ENCODE measurements around the gene PIGN. TPM values are rescaled to one million over a fixed set of nuclear protein-coding genes. Genes with fewer than 3 reads are reported as not detected.

Gene PIGN
- total and polyA plus RNA-seq, 2 donors (not counting 3 experiments of a cell fraction or from before 2014, with no cell fraction given) = 13.7 to 26.1 TPM

- Histone ChIP-seq H3K4me1 (ENCODE audit: control insufficient read depth, extremely low read depth, insufficient read depth, low read length) (no peaks in the 10 kb centered on the region), H3K9me1 (replicated peaks; ENCODE audit: control insufficient read depth, extremely low read depth, insufficient read depth, low read length) (peaks cover 3% of the 10 kb centered on the region), H3K9me3 (replicated peaks; ENCODE audit: control insufficient read depth, insufficient read depth, low read length) (no peaks in the 10 kb centered on the region), H3K27ac (ENCODE audit: insufficient read depth, low read depth, low read length) (no peak overlapping the region), H3K36me3 (ENCODE audit: control insufficient read depth in 2 of 2, extremely low read depth in 1 of 2, insufficient read depth in 2 of 2, low read length in 2 of 2) (no peaks in the 10 kb centered on the region), H3K9ac (replicated peaks; ENCODE audit: extremely low read depth, insufficient read depth, low read length) (no peak overlapping the region), H3K27me3 (ENCODE audit: control insufficient read depth in 2 of 2, insufficient read depth in 2 of 2, low read length in 2 of 2) (no peaks in the 10 kb centered on the region), H2AFZ (ENCODE audit: low read depth, low read length) (no peak overlapping the region), H3K79me2 (ENCODE audit: control insufficient read depth, insufficient read depth, low read length) (peaks cover 59% of the 10 kb centered on the region), H4K20me1 (replicated peaks; ENCODE audit: control insufficient read depth, extremely low read depth, insufficient read depth, low read length) (peaks cover 2% of the 10 kb centered on the region), H3K4me2 (ENCODE audit: insufficient read depth, low read length) (no peak overlapping the region), H3K4me3 (replicated peaks in 1 of 3; ENCODE audit: insufficient read depth in 1 of 3, low read depth in 1 of 3, low read length in 3 of 3) (no peak overlapping the region)
- DNase-seq (ENCODE audit: low read depth, low spot score) (no peak), FAIRE-seq (no peak)
- dilution Hi-C loops (cut with MboI; ENCODE audit: extremely low pct_ligation_motif_present, low sequenced_read_pairs) = no loop called here
- intact Hi-C loops (cut with micrococcal nuclease) = no loop called here
- CTCF ChIA-PET = interaction anchor here (1.6 kb wide), 1 partner anchor 42 kb away, joined by 3 read pairs; no protein-coding TSS in a partner anchor
- BruUV-seq (replicated peaks) = no TSS peak
- TF ChIP-seq MAX (IDR thresholded peaks at IDR 0.05; ENCODE audit: insufficient read depth, insufficient read length) = no peak
- TF ChIP-seq EZH2 (IDR thresholded peaks at IDR 0.05; ENCODE audit: borderline replicate concordance, low read depth, low read length, severe bottlenecking) = no peak
- no peak for TF ChIP-seq JUN (IDR thresholded peaks at IDR 0.05; ENCODE audit: borderline replicate concordance, insufficient read depth, insufficient read length, low read depth)
- no peak for TF ChIP-seq MYC (IDR thresholded peaks at IDR 0.05; ENCODE audit: low read depth, low read length)
- TF ChIP-seq, protein P1, sequence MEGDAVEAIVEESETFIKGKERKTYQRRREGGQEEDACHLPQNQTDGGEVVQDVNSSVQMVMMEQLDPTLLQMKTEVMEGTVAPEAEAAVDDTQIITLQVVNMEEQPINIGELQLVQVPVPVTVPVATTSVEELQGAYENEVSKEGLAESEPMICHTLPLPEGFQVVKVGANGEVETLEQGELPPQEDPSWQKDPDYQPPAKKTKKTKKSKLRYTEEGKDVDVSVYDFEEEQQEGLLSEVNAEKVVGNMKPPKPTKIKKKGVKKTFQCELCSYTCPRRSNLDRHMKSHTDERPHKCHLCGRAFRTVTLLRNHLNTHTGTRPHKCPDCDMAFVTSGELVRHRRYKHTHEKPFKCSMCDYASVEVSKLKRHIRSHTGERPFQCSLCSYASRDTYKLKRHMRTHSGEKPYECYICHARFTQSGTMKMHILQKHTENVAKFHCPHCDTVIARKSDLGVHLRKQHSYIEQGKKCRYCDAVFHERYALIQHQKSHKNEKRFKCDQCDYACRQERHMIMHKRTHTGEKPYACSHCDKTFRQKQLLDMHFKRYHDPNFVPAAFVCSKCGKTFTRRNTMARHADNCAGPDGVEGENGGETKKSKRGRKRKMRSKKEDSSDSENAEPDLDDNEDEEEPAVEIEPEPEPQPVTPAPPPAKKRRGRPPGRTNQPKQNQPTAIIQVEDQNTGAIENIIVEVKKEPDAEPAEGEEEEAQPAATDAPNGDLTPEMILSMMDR (IDR thresholded peaks at IDR 0.05; ENCODE audit: extremely low read depth in 1 of 2, insufficient read depth in 1 of 2, low read depth in 1 of 2, low read length in 2 of 2) = no peak
- TF ChIP-seq POLR2AphosphoS5 (IDR thresholded peaks at IDR 0.05; ENCODE audit: insufficient read depth, low read depth, low read length) = no peak
- no peak for TF ChIP-seq POLR2A (IDR thresholded peaks at IDR 0.05; ENCODE audit: low read depth, low read length)
- TF ChIP-seq FOS (IDR thresholded peaks at IDR 0.05; ENCODE audit: borderline replicate concordance, insufficient read depth, low read length) = no peak
- TF ChIP-seq GATA2 (IDR thresholded peaks at IDR 0.05; ENCODE audit: insufficient read depth, insufficient read length, low read depth, low read length) = no peak
- POLR2A ChIA-PET = no interaction called here
Observed at GRCh38 chr18:62206593-62206992, 19.7 kb upstream of the PIGN start.

All from endothelial cell of umbilical vein (primary cell).